Measurements from ENCODE around the gene THAP9.

GRCh38 chr4:82851318-82851717, 49.2 kb upstream of the THAP9 start:
- TF ChIP-seq CTCF (IDR thresholded peaks at IDR 0.05; ENCODE audit: low read depth, low read length) (no peak), EZH2phosphoT487 (IDR thresholded peaks at IDR 0.05; ENCODE audit: low read depth) (no peak)

Measured in OCI-LY3 (cell line).